Upper lobe of left lung (tissue), 4 donors: Measurements from ENCODE around the gene RUFY3.

ENCODE experiments used
- EP300 ChIP-seq, 4 donors: sonication (generic); formaldehyde crosslinking; IDR thresholded peaks; one replicate each; pipeline ENCODE4 v1.5.1; 2017; ENCODE audit warnings: antibody characterized with exemption in 4 of 4, control low read depth in 2 of 4
- POLR2AphosphoS5 ChIP-seq, 2 donors: sonication (generic); formaldehyde crosslinking; IDR thresholded peaks; one replicate each; pipeline ENCODE4 v1.5.1; 2017; ENCODE audit warnings: antibody characterized with exemption in 2 of 2
- TF ChIP-seq, protein P1 (sequence below), 6 experiments: fragments of 450-650 bp in 4 of 6; fragments of 200-600 bp in 2 of 6; sonication (generic) in 2 of 6; IDR thresholded peaks; one replicate each; pipeline ENCODE4 v1.5.1; 2016 to 2019; ENCODE audit warnings: antibody characterized with exemption in 6 of 6

DNA sequence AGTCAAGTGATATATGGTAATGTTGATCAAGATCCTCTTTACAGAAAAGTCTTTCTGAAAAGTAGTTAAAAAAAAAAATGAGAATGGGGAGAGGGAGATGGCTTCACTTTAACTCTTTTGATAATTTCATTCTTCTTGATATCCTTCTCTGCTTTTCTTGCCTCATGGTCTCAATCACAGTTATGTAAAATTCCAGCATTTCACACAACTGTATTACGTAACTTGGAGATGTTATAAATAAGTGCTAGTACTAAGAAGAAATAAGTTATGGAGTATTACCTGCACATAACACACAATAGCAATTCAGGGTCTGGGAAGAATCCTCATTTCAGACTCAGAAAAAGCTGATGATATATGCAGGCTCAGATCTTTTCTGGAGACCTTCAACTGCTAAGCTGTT lies 22.0 kb downstream of the RUFY3 start:
- TF ChIP-seq, protein P1, sequence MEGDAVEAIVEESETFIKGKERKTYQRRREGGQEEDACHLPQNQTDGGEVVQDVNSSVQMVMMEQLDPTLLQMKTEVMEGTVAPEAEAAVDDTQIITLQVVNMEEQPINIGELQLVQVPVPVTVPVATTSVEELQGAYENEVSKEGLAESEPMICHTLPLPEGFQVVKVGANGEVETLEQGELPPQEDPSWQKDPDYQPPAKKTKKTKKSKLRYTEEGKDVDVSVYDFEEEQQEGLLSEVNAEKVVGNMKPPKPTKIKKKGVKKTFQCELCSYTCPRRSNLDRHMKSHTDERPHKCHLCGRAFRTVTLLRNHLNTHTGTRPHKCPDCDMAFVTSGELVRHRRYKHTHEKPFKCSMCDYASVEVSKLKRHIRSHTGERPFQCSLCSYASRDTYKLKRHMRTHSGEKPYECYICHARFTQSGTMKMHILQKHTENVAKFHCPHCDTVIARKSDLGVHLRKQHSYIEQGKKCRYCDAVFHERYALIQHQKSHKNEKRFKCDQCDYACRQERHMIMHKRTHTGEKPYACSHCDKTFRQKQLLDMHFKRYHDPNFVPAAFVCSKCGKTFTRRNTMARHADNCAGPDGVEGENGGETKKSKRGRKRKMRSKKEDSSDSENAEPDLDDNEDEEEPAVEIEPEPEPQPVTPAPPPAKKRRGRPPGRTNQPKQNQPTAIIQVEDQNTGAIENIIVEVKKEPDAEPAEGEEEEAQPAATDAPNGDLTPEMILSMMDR (IDR thresholded peaks at IDR 0.05): no peak
- TF ChIP-seq POLR2AphosphoS5 (IDR thresholded peaks at IDR 0.05) (no peak), EP300 (IDR thresholded peaks at IDR 0.05) (no peak)
